ENCODE data around the gene BEND5. TPM values are rescaled to one million over a fixed set of nuclear protein-coding genes. Genes with fewer than 3 reads are reported as not detected.

Gene BEND5
- total and polyA plus RNA-seq, 9 donors: 8.2 to 28.5 (median 17.3) TPM

- DNase-seq: no peak
- Histone ChIP-seq H3K4me1 (ENCODE audit: insufficient read depth) (peaks cover 5% of the 10 kb centered on the region), H3K27ac (no peak overlapping the region), H3K27me3 (no peaks in the 10 kb centered on the region), H3K9me3 (no peaks in the 10 kb centered on the region), H3K4me3 (no peak overlapping the region), H3K36me3 (no peaks in the 10 kb centered on the region)
- intact Hi-C loops (cut with DNase I): no loop called here
- TF ChIP-seq EP300 (IDR thresholded peaks at IDR 0.05) (no peak), POLR2A (IDR thresholded peaks at IDR 0.05) (no peak), CTCF (IDR thresholded peaks at IDR 0.05) (no peak)
- WGBS, 3 donors: 70 to 83% (median 77%) methylated on average over 3 of the region's 3 CpGs
Observed at GRCh38 chr1:48739091-48739490, 37.6 kb downstream of the BEND5 start.

- WGBS, 3 donors: 84 to 93% (median 84%) methylated on average over 4 of the region's 4 CpGs
- peaks cover 5% of the 10 kb centered on the region for H3K4me1 ChIP-seq (ENCODE audit: insufficient read depth)
- H3K27me3 ChIP-seq: no peaks in the 10 kb centered on the region
- H3K36me3 ChIP-seq: no peaks in the 10 kb centered on the region
- DNase-seq: no peak
- no peak overlapping the region for H3K4me3 ChIP-seq
- intact Hi-C loops (cut with DNase I): no loop called here
- H3K9me3 ChIP-seq: no peaks in the 10 kb centered on the region
- no peak for TF ChIP-seq POLR2A (IDR thresholded peaks at IDR 0.05)
- no peak for TF ChIP-seq EP300 (IDR thresholded peaks at IDR 0.05)
- TF ChIP-seq CTCF (IDR thresholded peaks at IDR 0.05): no peak
- H3K27ac ChIP-seq: no peak overlapping the region
Observed at GRCh38 chr1:48738356-48738755, 38.3 kb downstream of the BEND5 start.

- intact Hi-C loops (cut with DNase I): no loop called here
- Histone ChIP-seq H3K4me1 (ENCODE audit: insufficient read depth) (peaks cover 5% of the 10 kb centered on the region), H3K9me3 (no peaks in the 10 kb centered on the region), H3K36me3 (no peaks in the 10 kb centered on the region), H3K27me3 (no peaks in the 10 kb centered on the region), H3K27ac (no peak overlapping the region), H3K4me3 (no peak overlapping the region)
- TF ChIP-seq POLR2A (IDR thresholded peaks at IDR 0.05): no peak
- no peak for TF ChIP-seq CTCF (IDR thresholded peaks at IDR 0.05)
- no peak for TF ChIP-seq EP300 (IDR thresholded peaks at IDR 0.05)
- 64 to 73% (median 65%) methylated on average over 6 of the region's 6 CpGs for WGBS, 3 donors
- DNase-seq: no peak
Observed at GRCh38 chr1:48735796-48736195, 40.9 kb downstream of the BEND5 start.

GRCh38 chr1:48730164-48730910, 46.4 kb downstream of the BEND5 start:
- no peak for DNase-seq
- Histone ChIP-seq H3K9me3 (no peaks in the 10 kb centered on the region), H3K36me3 (no peaks in the 10 kb centered on the region), H3K27me3 (no peaks in the 10 kb centered on the region), H3K4me3 (no peak overlapping the region), H3K4me1 (ENCODE audit: insufficient read depth) (peaks cover 1% of the 10 kb centered on the region), H3K27ac (no peak overlapping the region)
- WGBS, 3 donors: 74 to 89% (median 79%) methylated on average over 10 of the region's 10 CpGs
- intact Hi-C loops (cut with DNase I): no loop called here
- TF ChIP-seq POLR2A (IDR thresholded peaks at IDR 0.05) (no peak), EP300 (IDR thresholded peaks at IDR 0.05) (no peak), CTCF (IDR thresholded peaks at IDR 0.05) (no peak)

Data from ovary (tissue), 9 donors.